ENCODE measurements around the gene RCCD1. TPM values are rescaled to one million over a fixed set of nuclear protein-coding genes. Genes with fewer than 3 reads are reported as not detected.
"Not testable (repeated sequence)": the region's sequence is repeated elsewhere in the genome, so short reads cannot be mapped to it uniquely, and the experiment has no call there.

The RCCD1 gene
- total RNA-seq, 4 donors from 2014 or later = 7.4 to 16.5 (median 11.6) TPM

GRCh38 chr15:90918835-90919234 lies 35.8 kb upstream of the RCCD1 start:
- intact Hi-C loops (cut with DNase I; ENCODE audit: low total_unique reads) = no loop called here
- H3K36me3 ChIP-seq = no peaks in the 10 kb centered on the region
- no peak for DNase-seq

GRCh38 chr15:90921887-90922286 lies 32.8 kb upstream of the RCCD1 start:
- no peaks in the 10 kb centered on the region for H3K4me1 ChIP-seq
- H3K4me3 ChIP-seq = no peak overlapping the region
- DNase-seq = no peak
- no peak for TF ChIP-seq POLR2A (IDR thresholded peaks at IDR 0.05)
- no peak for TF ChIP-seq CTCF (IDR thresholded peaks at IDR 0.05)
- H3K27ac ChIP-seq = no peak overlapping the region
- H3K9me3 ChIP-seq = no peaks in the 10 kb centered on the region
- intact Hi-C loops (cut with DNase I; ENCODE audit: low total_unique reads) = no loop called here
- no peaks in the 10 kb centered on the region for H3K27me3 ChIP-seq
- no peaks in the 10 kb centered on the region for H3K36me3 ChIP-seq

More at GRCh38 chr15:90918835-90919234, 35.8 kb upstream of the RCCD1 start:
- Histone ChIP-seq H3K4me3 (no peak overlapping the region), H3K27ac (no peak overlapping the region), H3K27me3 (no peaks in the 10 kb centered on the region), H3K4me1 (no peaks in the 10 kb centered on the region), H3K9me3 (no peaks in the 10 kb centered on the region)
- no peak for TF ChIP-seq CTCF (IDR thresholded peaks at IDR 0.05)
- no peak for TF ChIP-seq POLR2A (IDR thresholded peaks at IDR 0.05)

GRCh38 chr15:90922712-90923322 lies 31.9 kb upstream of the RCCD1 start:
- DNase-seq; H3K4me3 ChIP-seq; intact Hi-C loops (cut with DNase I; ENCODE audit: low total_unique reads); H3K27ac ChIP-seq; H3K36me3 ChIP-seq; H3K4me1 ChIP-seq; H3K9me3 ChIP-seq; H3K27me3 ChIP-seq: not testable (repeated sequence)

- TF ChIP-seq CTCF (IDR thresholded peaks at IDR 0.05) = no peak
- Histone ChIP-seq H3K4me1 (no peaks in the 10 kb centered on the region), H3K36me3 (no peaks in the 10 kb centered on the region), H3K4me3 (no peak overlapping the region), H3K27me3 (no peaks in the 10 kb centered on the region), H3K9me3 (no peaks in the 10 kb centered on the region), H3K27ac (no peak overlapping the region)
- intact Hi-C loops (cut with DNase I; ENCODE audit: low total_unique reads) = no loop called here
- no peak for DNase-seq
Measured at GRCh38 chr15:90924375-90924774, 30.3 kb upstream of the RCCD1 start.

GRCh38 chr15:90926766-90927165 lies 27.9 kb upstream of the RCCD1 start:
- H3K4me1 ChIP-seq; H3K27me3 ChIP-seq; intact Hi-C loops (cut with DNase I; ENCODE audit: low total_unique reads); H3K27ac ChIP-seq; H3K9me3 ChIP-seq; H3K36me3 ChIP-seq; DNase-seq; H3K4me3 ChIP-seq: not testable (repeated sequence)

GRCh38 chr15:90928106-90928505 lies 26.6 kb upstream of the RCCD1 start:
- H3K9me3 ChIP-seq; H3K27ac ChIP-seq; intact Hi-C loops (cut with DNase I; ENCODE audit: low total_unique reads); H3K27me3 ChIP-seq; DNase-seq; H3K4me3 ChIP-seq; H3K36me3 ChIP-seq: not testable (repeated sequence)
- H3K4me1 ChIP-seq = peaks cover 0 to 12% of the 10 kb centered on the region in 2 donors
